ENCODE data around the gene SPAG9.

SPAG9 gene

GRCh38 chr17:51120739-51121619, at the start of gene SPAG9:
Gene SPAG9 (minus strand): TSS chr17:51120868. CDS start chr17:51120656, 212 bp downstream.
- Histone ChIP-seq H3K36me3 (ENCODE audit: insufficient read depth, low read length) (no peaks in the 10 kb centered on the region), H3K9me3 (ENCODE audit: control insufficient read depth, insufficient read depth, low read length) (no peaks in the 10 kb centered on the region), H3K9ac (ENCODE audit: low read depth, low read length) (peak within 1 kb of the TSS; percentile 95), H3K4me1 (ENCODE audit: insufficient read depth, low read length) (peaks cover 5% of the 10 kb centered on the region; the same call in 1 of the 2 replicates)

GRCh38 chr17:51169340-51169739, 48.7 kb upstream of the SPAG9 start:
- Histone ChIP-seq H3K9ac (ENCODE audit: low read depth, low read length) (no peak overlapping the region), H3K9me3 (ENCODE audit: control insufficient read depth, insufficient read depth, low read length) (no peaks in the 10 kb centered on the region), H3K4me1 (ENCODE audit: insufficient read depth, low read length) (no peaks in the 10 kb centered on the region), H3K36me3 (ENCODE audit: insufficient read depth, low read length) (peaks cover 31% of the 10 kb centered on the region)

- Histone ChIP-seq H3K9ac (ENCODE audit: low read depth, low read length) (peak overlapping the region; percentile 99), H3K36me3 (ENCODE audit: insufficient read depth, low read length) (peaks cover 31% of the 10 kb centered on the region), H3K4me1 (ENCODE audit: insufficient read depth, low read length) (no peaks in the 10 kb centered on the region), H3K9me3 (ENCODE audit: control insufficient read depth, insufficient read depth, low read length) (no peaks in the 10 kb centered on the region)
Observed at GRCh38 chr17:51166987-51167931, 46.6 kb upstream of the SPAG9 start.

GRCh38 chr17:51166198-51166986, 45.7 kb upstream of the SPAG9 start, which contains the start of gene NME2:
Gene NME2 (plus strand): TSS chr17:51166411. CDS start chr17:51166831, 420 bp downstream.
- peak within 1 kb of the TSS; percentile 99 for H3K9ac ChIP-seq (ENCODE audit: low read depth, low read length)
- no peaks in the 10 kb centered on the region for H3K9me3 ChIP-seq (ENCODE audit: control insufficient read depth, insufficient read depth, low read length)
- no peaks in the 10 kb centered on the region for H3K4me1 ChIP-seq (ENCODE audit: insufficient read depth, low read length)
- peaks cover 35% of the 10 kb centered on the region for H3K36me3 ChIP-seq (ENCODE audit: insufficient read depth, low read length)

GRCh38 chr17:51165680-51166197, 45.1 kb upstream of the SPAG9 start:
- no peaks in the 10 kb centered on the region for H3K4me1 ChIP-seq (ENCODE audit: insufficient read depth, low read length)
- H3K36me3 ChIP-seq (ENCODE audit: insufficient read depth, low read length), result peaks cover 35% of the 10 kb centered on the region
- H3K9me3 ChIP-seq (ENCODE audit: control insufficient read depth, insufficient read depth, low read length), result no peaks in the 10 kb centered on the region
- H3K9ac ChIP-seq (ENCODE audit: low read depth, low read length), result peak overlapping the region; percentile 99

GRCh38 chr17:51164911-51165679, 44.4 kb upstream of the SPAG9 start:
- H3K9me3 ChIP-seq (ENCODE audit: control insufficient read depth, insufficient read depth, low read length), result no peaks in the 10 kb centered on the region
- H3K36me3 ChIP-seq (ENCODE audit: insufficient read depth, low read length), result peaks cover 36% of the 10 kb centered on the region
- H3K9ac ChIP-seq (ENCODE audit: low read depth, low read length), result peak overlapping the region; percentile 99

GRCh38 chr17:51161541-51161940, 40.9 kb upstream of the SPAG9 start:
- peaks cover 34% of the 10 kb centered on the region for H3K36me3 ChIP-seq (ENCODE audit: insufficient read depth, low read length)
- H3K9me3 ChIP-seq (ENCODE audit: control insufficient read depth, insufficient read depth, low read length), result no peaks in the 10 kb centered on the region
- H3K9ac ChIP-seq (ENCODE audit: low read depth, low read length), result no peak overlapping the region
- H3K4me1 ChIP-seq (ENCODE audit: insufficient read depth, low read length), result no peaks in the 10 kb centered on the region

More at GRCh38 chr17:51164911-51165679, 44.4 kb upstream of the SPAG9 start:
- H3K4me1 ChIP-seq (ENCODE audit: insufficient read depth, low read length), result no peaks in the 10 kb centered on the region

- Histone ChIP-seq H3K9ac (ENCODE audit: low read depth, low read length) (no peak overlapping the region), H3K9me3 (ENCODE audit: control insufficient read depth, insufficient read depth, low read length) (no peaks in the 10 kb centered on the region), H3K4me1 (ENCODE audit: insufficient read depth, low read length) (no peaks in the 10 kb centered on the region), H3K36me3 (ENCODE audit: insufficient read depth, low read length) (peaks cover 43% of the 10 kb centered on the region)
Observed at GRCh38 chr17:51159604-51160003, 38.9 kb upstream of the SPAG9 start.

- Histone ChIP-seq H3K4me1 (ENCODE audit: insufficient read depth, low read length) (0 out of 2 replicates have a peak, but pooled peaks cover 6% of the 10 kb centered on the region), H3K36me3 (ENCODE audit: insufficient read depth, low read length) (peaks cover 24% of the 10 kb centered on the region; the same call in 1 of the 2 replicates), H3K9me3 (ENCODE audit: control insufficient read depth, insufficient read depth, low read length) (no peaks in the 10 kb centered on the region), H3K9ac (ENCODE audit: low read depth, low read length) (no peak overlapping the region)
Observed at GRCh38 chr17:51155416-51155815, 34.7 kb upstream of the SPAG9 start.

GRCh38 chr17:51154176-51154575, 33.5 kb upstream of the SPAG9 start:
- H3K36me3 ChIP-seq (ENCODE audit: insufficient read depth, low read length), result peaks cover 17% of the 10 kb centered on the region; the same call in 1 of the 2 replicates

GRCh38 chr17:51153210-51154072, 32.8 kb upstream of the SPAG9 start, which contains the start of gene NME1:
Gene NME1 (plus strand): TSS chr17:51153559. CDS start chr17:51155655, 2,096 bp downstream.
- Histone ChIP-seq H3K9me3 (ENCODE audit: control insufficient read depth, insufficient read depth, low read length) (no peaks in the 10 kb centered on the region), H3K9ac (ENCODE audit: low read depth, low read length) (peak within 1 kb of the TSS; percentile 73), H3K36me3 (ENCODE audit: insufficient read depth, low read length) (peaks cover 15% of the 10 kb centered on the region; the same call in 1 of the 2 replicates), H3K4me1 (ENCODE audit: insufficient read depth, low read length) (0 out of 2 replicates have a peak, but pooled peaks cover 6% of the 10 kb centered on the region)

More at GRCh38 chr17:51154176-51154575, 33.5 kb upstream of the SPAG9 start:
- peak overlapping the region; percentile 73 for H3K9ac ChIP-seq (ENCODE audit: low read depth, low read length)
- H3K4me1 ChIP-seq (ENCODE audit: insufficient read depth, low read length), result 0 out of 2 replicates have a peak, but pooled peaks cover 6% of the 10 kb centered on the region
- H3K9me3 ChIP-seq (ENCODE audit: control insufficient read depth, insufficient read depth, low read length), result no peaks in the 10 kb centered on the region

GRCh38 chr17:51152766-51153209, 32.1 kb upstream of the SPAG9 start:
- Histone ChIP-seq H3K9ac (ENCODE audit: low read depth, low read length) (peak overlapping the region; percentile 47), H3K4me1 (ENCODE audit: insufficient read depth, low read length) (0 out of 2 replicates have a peak, but pooled peaks cover 6% of the 10 kb centered on the region), H3K36me3 (ENCODE audit: insufficient read depth, low read length) (peaks cover 14% of the 10 kb centered on the region; the same call in 1 of the 2 replicates), H3K9me3 (ENCODE audit: control insufficient read depth, insufficient read depth, low read length) (no peaks in the 10 kb centered on the region)

Data from ES-I3 (cell line).